ENCODE data around the gene MAG. TPM values are rescaled to one million over a fixed set of nuclear protein-coding genes. Genes with fewer than 3 reads are reported as not detected.

MAG gene
- total and polyA plus RNA-seq, 2 of the 13 experiments (the other 11 are each of a cell fraction or from before 2014, with no cell fraction given): 0.20 to 1.3 TPM

DNA sequence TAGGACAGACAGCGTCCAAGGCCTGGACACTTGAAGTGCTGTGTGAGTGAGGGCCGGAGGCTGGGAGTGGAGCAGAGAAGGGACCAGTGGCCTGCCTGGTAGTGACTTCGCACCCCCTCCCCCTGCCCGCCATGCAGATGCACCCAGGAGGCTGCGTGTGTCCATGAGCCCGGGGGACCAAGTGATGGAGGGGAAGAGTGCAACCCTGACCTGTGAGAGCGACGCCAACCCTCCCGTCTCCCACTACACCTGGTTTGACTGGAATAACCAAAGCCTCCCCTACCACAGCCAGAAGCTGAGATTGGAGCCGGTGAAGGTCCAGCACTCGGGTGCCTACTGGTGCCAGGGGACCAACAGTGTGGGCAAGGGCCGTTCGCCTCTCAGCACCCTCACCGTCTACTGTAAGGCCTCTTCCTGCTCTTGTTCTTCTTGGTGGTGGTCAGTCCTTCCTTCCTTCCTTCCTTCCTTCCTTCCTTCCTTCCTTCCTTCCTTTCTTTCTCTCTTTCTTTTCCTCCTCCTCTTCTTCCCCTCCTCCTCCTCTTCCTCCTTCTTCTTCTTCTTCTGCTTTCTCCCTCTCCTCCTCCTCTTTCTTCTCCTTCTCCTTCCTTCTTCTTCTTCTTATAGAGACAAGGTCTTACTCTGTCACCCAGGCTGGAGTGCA is 49.7 kb downstream of the MAG start (continued):
- TF ChIP-seq, protein P1, sequence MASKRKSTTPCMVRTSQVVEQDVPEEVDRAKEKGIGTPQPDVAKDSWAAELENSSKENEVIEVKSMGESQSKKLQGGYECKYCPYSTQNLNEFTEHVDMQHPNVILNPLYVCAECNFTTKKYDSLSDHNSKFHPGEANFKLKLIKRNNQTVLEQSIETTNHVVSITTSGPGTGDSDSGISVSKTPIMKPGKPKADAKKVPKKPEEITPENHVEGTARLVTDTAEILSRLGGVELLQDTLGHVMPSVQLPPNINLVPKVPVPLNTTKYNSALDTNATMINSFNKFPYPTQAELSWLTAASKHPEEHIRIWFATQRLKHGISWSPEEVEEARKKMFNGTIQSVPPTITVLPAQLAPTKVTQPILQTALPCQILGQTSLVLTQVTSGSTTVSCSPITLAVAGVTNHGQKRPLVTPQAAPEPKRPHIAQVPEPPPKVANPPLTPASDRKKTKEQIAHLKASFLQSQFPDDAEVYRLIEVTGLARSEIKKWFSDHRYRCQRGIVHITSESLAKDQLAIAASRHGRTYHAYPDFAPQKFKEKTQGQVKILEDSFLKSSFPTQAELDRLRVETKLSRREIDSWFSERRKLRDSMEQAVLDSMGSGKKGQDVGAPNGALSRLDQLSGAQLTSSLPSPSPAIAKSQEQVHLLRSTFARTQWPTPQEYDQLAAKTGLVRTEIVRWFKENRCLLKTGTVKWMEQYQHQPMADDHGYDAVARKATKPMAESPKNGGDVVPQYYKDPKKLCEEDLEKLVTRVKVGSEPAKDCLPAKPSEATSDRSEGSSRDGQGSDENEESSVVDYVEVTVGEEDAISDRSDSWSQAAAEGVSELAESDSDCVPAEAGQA (IDR thresholded peaks at IDR 0.05; ENCODE audit: low read depth): no peak
- TF ChIP-seq, protein P1 (CRISPR knock-in tag; IDR thresholded peaks at IDR 0.05; ENCODE audit: borderline replicate concordance): no peak
- TF ChIP-seq HNF4G (IDR thresholded peaks at IDR 0.05; ENCODE audit: borderline replicate concordance, low read depth, low read length): no peak
- no peak for TF ChIP-seq HNF4G (CRISPR knock-in tag; IDR thresholded peaks at IDR 0.05; ENCODE audit: borderline replicate concordance, low read depth)
- no peak for TF ChIP-seq JDP2 (CRISPR knock-in tag; IDR thresholded peaks at IDR 0.05; ENCODE audit: borderline replicate concordance)
- TF ChIP-seq ZNF451 (CRISPR knock-in tag; IDR thresholded peaks at IDR 0.05): no peak
- TF ChIP-seq NFIB (CRISPR knock-in tag; IDR thresholded peaks at IDR 0.05; ENCODE audit: borderline replicate concordance): no peak
- no peak for TF ChIP-seq CREM (IDR thresholded peaks at IDR 0.05)
- no peak for TF ChIP-seq CREM (CRISPR knock-in tag; IDR thresholded peaks at IDR 0.05)
- no peak for TF ChIP-seq RNF2 (conservative IDR thresholded peaks at IDR 0.05; ENCODE audit: low read depth)
- TF ChIP-seq, protein P2, sequence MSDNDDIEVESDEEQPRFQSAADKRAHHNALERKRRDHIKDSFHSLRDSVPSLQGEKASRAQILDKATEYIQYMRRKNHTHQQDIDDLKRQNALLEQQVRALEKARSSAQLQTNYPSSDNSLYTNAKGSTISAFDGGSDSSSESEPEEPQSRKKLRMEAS (IDR thresholded peaks at IDR 0.05): no peak
- TF ChIP-seq RCOR2 (CRISPR knock-in tag; IDR thresholded peaks at IDR 0.05): no peak
